HG03469 (cell line): ENCODE results near the gene PPA2.

Experiments used
- ATAC-seq: cut with Tn5 transposase; IDR thresholded peaks from one replicate; pipeline ENCODE4 v1.9.1; 2021; ENCODE audit warnings: mild to moderate bottlenecking, moderate library complexity, moderate number of reproducible peaks; ENCODE audit not compliant: unreplicated experiment

PPA2 gene

GRCh38 chr4:105329081-105329480, 144.8 kb downstream of the PPA2 start:
- ATAC-seq = no peak

DNA sequence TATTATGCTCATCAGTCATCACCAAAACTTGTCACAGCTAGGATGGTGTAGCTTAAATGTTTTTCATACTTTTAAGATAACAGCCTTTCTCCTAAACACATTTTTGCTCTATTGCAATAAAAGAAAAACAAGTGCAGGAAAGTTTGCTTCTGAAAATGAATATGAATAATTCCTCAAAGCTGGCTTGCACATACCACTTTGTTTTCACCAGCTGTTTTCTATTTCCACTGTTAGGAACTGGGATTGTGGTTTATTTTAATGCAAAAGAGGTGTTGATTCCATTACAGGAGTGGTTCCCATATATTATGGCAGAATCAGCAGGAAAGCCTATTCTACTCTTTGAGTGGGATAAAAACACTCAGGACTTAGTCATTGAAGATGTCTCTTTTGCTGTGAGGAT, 145.9 kb downstream of the PPA2 start:
- no peak for ATAC-seq

- no peak for ATAC-seq
These were observed 146.6 kb downstream of the PPA2 start for GRCh38 chr4:105327222-105327621.
